Nephron progenitor cell (in vitro differentiated cells): ENCODE measurements around the gene BCDIN3D.
A peak's percentile ranks its signal among the peaks of the same experiment; 100 is the strongest.

Experiments
- DNase-seq: peaks from one replicate; pipeline ENCODE4 v3.0.0; 2021
- H3K27ac Mint-ChIP-seq: 2 replicates; pipeline ENCODE4 v1.8.0; 2021; ENCODE audit warnings: mild to moderate bottlenecking, moderate library complexity, mixed read lengths
- H3K27me3 Mint-ChIP-seq: 2 replicates; pipeline ENCODE4 v1.8.0; 2021; ENCODE audit warnings: mild to moderate bottlenecking, low read depth, mixed read lengths; ENCODE audit not compliant: poor library complexity
- H3K36me3 Mint-ChIP-seq: 2 replicates; pipeline ENCODE4 v1.8.0; 2021; ENCODE audit warnings: low read depth, mixed read lengths
- H3K4me1 Mint-ChIP-seq: 2 replicates; pipeline ENCODE4 v1.8.0; 2021; ENCODE audit warnings: mixed read lengths
- H3K4me3 Mint-ChIP-seq: 2 replicates; pipeline ENCODE4 v1.8.0; 2021; ENCODE audit warnings: mild to moderate bottlenecking, moderate library complexity, mixed read lengths
- H3K9me3 Mint-ChIP-seq: 2 replicates; pipeline ENCODE4 v1.8.0; 2021; ENCODE audit warnings: mild to moderate bottlenecking, moderate library complexity, mixed read lengths
- CTCF ChIP-seq: fragments of 200-600 bp; sonication (generic); IDR thresholded peaks from 2 replicates; pipeline ENCODE4 v1.5.0; 2021; ENCODE audit warnings: antibody characterized with exemption

Gene BCDIN3D

GRCh38 chr12:49806877-49807276 lies 36.0 kb downstream of the BCDIN3D start:
- DNase-seq = no peak
- no peak overlapping the region for H3K4me3 Mint-ChIP-seq
- peak overlapping the region; percentile 48 for H3K27ac Mint-ChIP-seq
- TF ChIP-seq CTCF = no peak
- no peaks in the 10 kb centered on the region for H3K9me3 Mint-ChIP-seq
- peaks cover 59% of the 10 kb centered on the region for H3K4me1 Mint-ChIP-seq
- peaks cover 8% of the 10 kb centered on the region for H3K27me3 Mint-ChIP-seq
- H3K36me3 Mint-ChIP-seq = peaks cover 19% of the 10 kb centered on the region

GRCh38 chr12:49806321-49806813 lies 36.5 kb downstream of the BCDIN3D start:
- Mint-ChIP-seq H3K36me3 (peaks cover 19% of the 10 kb centered on the region), H3K27ac (peak overlapping the region; percentile 48), H3K27me3 (peaks cover 8% of the 10 kb centered on the region), H3K9me3 (no peaks in the 10 kb centered on the region), H3K4me3 (no peak overlapping the region), H3K4me1 (peaks cover 54% of the 10 kb centered on the region)
- DNase-seq = no peak
- TF ChIP-seq CTCF = no peak

- H3K4me3 Mint-ChIP-seq = no peak overlapping the region
- peaks cover 8% of the 10 kb centered on the region for H3K27me3 Mint-ChIP-seq
- no peak for DNase-seq
- peak overlapping the region; percentile 51 for H3K27ac Mint-ChIP-seq
- no peak for TF ChIP-seq CTCF
- peaks cover 45% of the 10 kb centered on the region for H3K4me1 Mint-ChIP-seq
- no peaks in the 10 kb centered on the region for H3K9me3 Mint-ChIP-seq
- peaks cover 22% of the 10 kb centered on the region for H3K36me3 Mint-ChIP-seq
These were observed 37.5 kb downstream of the BCDIN3D start for GRCh38 chr12:49805409-49805808.

GRCh38 chr12:49804821-49805220 lies 38.1 kb downstream of the BCDIN3D start:
- peaks cover 39% of the 10 kb centered on the region for H3K4me1 Mint-ChIP-seq

DNA sequence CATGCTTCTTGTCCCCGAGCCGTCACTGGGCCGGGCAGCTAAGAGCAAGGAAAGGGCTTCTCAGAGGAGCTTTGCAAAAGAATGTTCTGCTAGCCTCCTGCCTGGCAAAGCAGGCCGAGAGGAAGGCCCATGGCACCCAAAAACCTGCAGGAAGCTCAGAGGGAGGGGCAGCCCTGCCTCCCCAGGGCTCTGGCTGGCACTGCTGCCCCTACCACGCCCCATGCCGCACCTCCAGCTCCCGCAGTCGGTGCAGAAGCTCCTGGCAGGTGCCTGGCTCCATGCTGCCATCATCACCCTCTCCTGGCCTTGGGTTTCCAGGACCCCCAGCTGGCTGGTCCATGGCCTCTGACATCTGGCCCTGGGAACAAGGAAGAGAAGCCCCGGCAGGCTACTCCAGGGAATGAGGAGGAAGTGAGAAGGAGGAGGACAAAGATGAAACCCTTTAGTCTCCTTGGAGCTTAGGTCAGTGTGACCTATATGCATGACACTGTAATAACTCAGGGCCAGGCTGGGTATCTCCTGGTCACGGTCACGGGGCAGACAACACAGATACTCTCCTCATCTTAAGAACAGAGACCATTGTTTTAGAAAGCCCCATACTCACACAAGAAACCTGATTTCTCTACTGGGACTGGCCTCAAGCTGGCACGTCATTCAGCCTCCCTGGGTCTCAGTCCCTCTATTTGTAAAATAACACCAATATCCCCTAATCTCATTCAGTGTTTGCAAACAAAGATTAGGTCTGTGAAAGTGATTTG lies 39.0 kb downstream of the BCDIN3D start:
- H3K27ac Mint-ChIP-seq = peak overlapping the region; percentile 29
- H3K9me3 Mint-ChIP-seq = no peaks in the 10 kb centered on the region
- TF ChIP-seq CTCF = no peak
- H3K36me3 Mint-ChIP-seq = peaks cover 32% of the 10 kb centered on the region
- H3K4me1 Mint-ChIP-seq = peaks cover 29% of the 10 kb centered on the region
- no peak for DNase-seq
- H3K27me3 Mint-ChIP-seq = peaks cover 8% of the 10 kb centered on the region
- no peak overlapping the region for H3K4me3 Mint-ChIP-seq

More at GRCh38 chr12:49804821-49805220, 38.1 kb downstream of the BCDIN3D start:
- Mint-ChIP-seq H3K9me3 (no peaks in the 10 kb centered on the region), H3K27me3 (peaks cover 8% of the 10 kb centered on the region), H3K27ac (no peak overlapping the region), H3K4me3 (no peak overlapping the region), H3K36me3 (peaks cover 28% of the 10 kb centered on the region)
- TF ChIP-seq CTCF = no peak
- no peak for DNase-seq
